Measurements from ENCODE around the gene PLB1. TPM values are rescaled to one million over a fixed set of nuclear protein-coding genes. Genes with fewer than 3 reads are reported as not detected.
A peak's percentile ranks its signal among the peaks of the same experiment; 100 is the strongest.

The PLB1 gene
- total RNA-seq, 2 experiments from 2014 or later = 0.30 to 0.43 TPM

DNA sequence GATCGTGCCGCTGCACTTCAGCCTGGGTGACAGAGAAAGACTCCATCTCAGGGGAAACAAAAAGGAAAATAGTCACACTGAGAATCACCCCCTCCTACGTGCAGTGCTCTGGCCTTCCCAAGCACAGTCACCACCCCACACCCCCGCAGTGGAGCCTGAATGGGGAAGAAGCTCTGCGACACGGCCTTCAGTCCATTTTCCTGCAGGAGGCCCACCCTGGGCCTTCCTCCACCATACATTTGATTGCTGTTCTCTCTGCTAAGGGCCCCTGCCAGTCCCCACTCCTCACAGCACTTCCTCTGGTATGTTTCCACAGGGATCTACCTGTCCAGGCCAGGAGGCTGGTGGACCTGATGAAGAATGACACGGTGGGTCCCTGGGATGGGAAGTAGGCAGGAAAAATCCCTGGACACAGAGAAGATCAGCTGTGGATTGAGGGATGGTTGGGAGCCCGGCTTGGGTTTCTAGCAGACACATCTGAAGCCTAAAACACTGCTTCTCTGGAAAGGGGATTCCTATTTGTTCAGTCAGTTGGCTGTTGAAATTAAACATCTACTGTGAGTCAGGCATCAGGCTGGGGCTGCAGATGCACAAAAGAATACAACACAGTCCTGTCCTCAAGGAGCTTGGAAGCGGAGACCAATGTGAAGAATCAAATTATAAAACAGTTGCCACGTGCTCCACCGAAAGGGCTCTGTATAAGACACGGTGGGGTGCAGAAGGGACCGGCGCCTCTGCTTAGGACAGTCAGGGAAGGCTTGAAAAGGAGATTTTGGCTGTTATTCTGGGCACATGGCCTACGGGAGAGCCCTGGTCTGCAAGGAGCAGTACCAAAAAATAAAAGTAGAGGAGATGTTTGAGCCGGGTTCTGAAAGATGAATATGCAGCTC lies 82.2 kb downstream of the PLB1 start:
- ATAC-seq (ENCODE audit: low read depth) = no peak
- Mint-ChIP-seq H3K27me3 (no peaks in the 10 kb centered on the region), H3K4me1 (peaks cover 12% of the 10 kb centered on the region)

GRCh38 chr2:28578774-28579173 lies 82.9 kb downstream of the PLB1 start:
- no peak for DNase-seq
- H3K36me3 Mint-ChIP-seq = peaks cover 4% of the 10 kb centered on the region
- H3K27me3 Mint-ChIP-seq = no peaks in the 10 kb centered on the region
- H3K9me3 Mint-ChIP-seq = no peaks in the 10 kb centered on the region
- no peak overlapping the region for H3K27ac Mint-ChIP-seq
- peaks cover 12% of the 10 kb centered on the region for H3K4me1 Mint-ChIP-seq
- POLR2A ChIA-PET = interaction anchor here (1.8 kb wide), 1 partner anchor 12 kb away, joined by 5 read pairs; no protein-coding TSS in a partner anchor
- ATAC-seq (ENCODE audit: low read depth) = no peak
- no peak overlapping the region for H3K4me3 Mint-ChIP-seq

More for the DNA sequence above, 82.2 kb downstream of the PLB1 start:
- no peak for DNase-seq
- H3K4me3 Mint-ChIP-seq = no peak overlapping the region
- POLR2A ChIA-PET = interaction anchor here (1.8 kb wide), 1 partner anchor 11 kb away, joined by 5 read pairs; no protein-coding TSS in a partner anchor
- H3K27ac Mint-ChIP-seq = no peak overlapping the region
- no peaks in the 10 kb centered on the region for H3K9me3 Mint-ChIP-seq
- H3K36me3 Mint-ChIP-seq = peaks cover 4% of the 10 kb centered on the region

DNA sequence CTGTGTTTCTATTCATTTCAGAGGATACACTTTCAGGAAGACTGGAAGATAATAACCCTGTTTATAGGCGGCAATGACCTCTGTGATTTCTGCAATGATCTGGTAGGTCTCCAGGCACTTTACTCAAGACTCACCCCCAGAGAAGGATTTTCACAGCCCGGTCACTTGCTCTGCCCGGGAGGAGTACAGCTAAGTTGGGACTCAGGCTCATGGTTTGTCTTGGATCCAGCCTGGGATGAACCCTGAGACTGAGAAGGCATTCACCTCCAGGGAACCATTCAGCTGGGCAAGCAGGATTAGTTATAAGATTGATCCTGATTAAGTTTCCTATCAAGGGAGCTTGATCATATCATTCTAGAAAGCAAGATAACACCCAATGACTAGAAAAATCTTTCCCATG lies 83.7 kb downstream of the PLB1 start:
- no peak for ATAC-seq (ENCODE audit: low read depth)
- POLR2A ChIA-PET = interaction anchor here (1.4 to 1.8 kb wide), 2 partner anchors 13 kb away, joined by 5 to 6 read pairs; no protein-coding TSS in a partner anchor
- Mint-ChIP-seq H3K27ac (no peak overlapping the region), H3K36me3 (peaks cover 4% of the 10 kb centered on the region), H3K4me1 (peaks cover 19% of the 10 kb centered on the region), H3K4me3 (no peak overlapping the region), H3K27me3 (no peaks in the 10 kb centered on the region), H3K9me3 (no peaks in the 10 kb centered on the region)
- no peak for DNase-seq

- H3K9me3 Mint-ChIP-seq = no peaks in the 10 kb centered on the region
- H3K36me3 Mint-ChIP-seq = peaks cover 2% of the 10 kb centered on the region
- ATAC-seq (ENCODE audit: low read depth) (no peak), DNase-seq (no peak)
- no peaks in the 10 kb centered on the region for H3K27me3 Mint-ChIP-seq
- H3K4me3 Mint-ChIP-seq = no peak overlapping the region
- POLR2A ChIA-PET = interaction anchor here (0.7 to 1.4 kb wide), 2 partner anchors 13 to 16 kb away, joined by 3 to 6 read pairs; no protein-coding TSS in a partner anchor
- H3K27ac Mint-ChIP-seq = no peak overlapping the region
- peaks cover 21% of the 10 kb centered on the region for H3K4me1 Mint-ChIP-seq
These were observed 84.2 kb downstream of the PLB1 start for GRCh38 chr2:28580078-28580477.

DNA sequence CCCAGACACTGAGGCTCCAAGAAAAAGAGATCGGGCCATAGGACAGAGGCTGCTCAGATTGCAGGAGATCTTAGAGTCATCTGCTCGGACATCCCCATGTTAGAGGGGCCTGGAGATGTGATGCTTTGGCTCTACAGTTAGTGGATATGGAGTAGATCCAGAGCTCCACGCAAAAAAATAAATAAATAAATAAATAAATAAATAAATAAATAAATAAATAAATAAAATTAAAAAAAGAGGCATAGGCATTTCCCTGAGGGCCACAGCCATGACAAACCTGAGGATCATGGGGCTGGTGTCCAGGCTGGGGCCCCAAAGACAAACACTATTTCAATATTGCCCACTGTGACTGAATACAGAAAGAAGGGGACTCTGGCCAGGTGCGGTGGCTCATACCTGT lies 85.5 kb downstream of the PLB1 start:
- Mint-ChIP-seq H3K4me1 (peaks cover 29% of the 10 kb centered on the region), H3K4me3 (no peak overlapping the region), H3K27ac (peak overlapping the region; percentile 67), H3K9me3 (no peaks in the 10 kb centered on the region), H3K27me3 (no peaks in the 10 kb centered on the region), H3K36me3 (peaks cover 5% of the 10 kb centered on the region)
- no peak for ATAC-seq (ENCODE audit: low read depth)
- POLR2A ChIA-PET = no interaction called here
- no peak for DNase-seq

DNA sequence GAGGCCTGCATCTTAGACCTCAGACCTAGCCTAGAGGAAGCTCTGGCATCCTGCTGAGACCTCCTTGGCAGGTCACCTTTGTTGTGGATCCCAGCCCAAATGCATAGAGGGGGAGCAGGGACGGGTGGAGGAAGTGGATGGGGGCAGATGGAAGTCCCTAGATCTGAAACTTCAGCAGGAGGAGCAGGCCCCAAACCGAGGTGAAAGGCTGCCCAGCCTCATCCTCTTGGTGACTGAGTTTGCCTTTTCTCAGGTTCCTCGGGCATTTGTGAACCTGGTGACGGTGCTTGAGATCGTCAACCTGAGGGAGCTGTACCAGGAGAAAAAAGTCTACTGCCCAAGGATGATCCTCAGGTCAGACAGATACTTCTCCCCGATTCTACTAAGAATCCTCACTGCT lies 86.3 kb downstream of the PLB1 start:
- DNase-seq (no peak), ATAC-seq (ENCODE audit: low read depth) (no peak)
- Mint-ChIP-seq H3K36me3 (peaks cover 6% of the 10 kb centered on the region), H3K9me3 (no peaks in the 10 kb centered on the region), H3K4me3 (no peak overlapping the region), H3K4me1 (peaks cover 36% of the 10 kb centered on the region), H3K27ac (peak overlapping the region; percentile 67), H3K27me3 (no peaks in the 10 kb centered on the region)
- POLR2A ChIA-PET = no interaction called here

DNA sequence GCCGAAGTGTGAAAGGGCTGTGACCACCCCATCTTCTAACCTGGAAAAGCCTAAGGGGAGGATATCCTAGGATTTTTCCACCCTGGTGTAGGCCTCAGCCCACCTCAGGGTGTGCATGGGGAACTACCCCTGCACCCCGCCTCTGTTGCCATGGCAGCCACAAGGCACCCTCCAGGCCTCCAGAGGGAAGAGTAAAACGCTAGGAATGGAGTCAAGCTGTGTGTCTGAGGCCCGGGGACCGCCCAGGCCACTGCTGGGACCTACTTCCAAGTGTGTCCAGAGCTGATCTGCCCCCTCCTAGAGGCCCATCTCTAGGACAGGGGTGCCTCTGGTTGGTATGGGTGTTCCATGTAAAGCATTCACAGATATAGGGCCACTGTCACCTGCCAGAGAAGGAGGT lies 86.7 kb downstream of the PLB1 start:
- H3K27ac Mint-ChIP-seq = no peak overlapping the region
- POLR2A ChIA-PET = no interaction called here
- no peaks in the 10 kb centered on the region for H3K9me3 Mint-ChIP-seq
- no peak for ATAC-seq (ENCODE audit: low read depth)
- DNase-seq = no peak
- H3K4me1 Mint-ChIP-seq = peaks cover 40% of the 10 kb centered on the region
- H3K36me3 Mint-ChIP-seq = peaks cover 6% of the 10 kb centered on the region
- no peaks in the 10 kb centered on the region for H3K27me3 Mint-ChIP-seq
- no peak overlapping the region for H3K4me3 Mint-ChIP-seq

DNA sequence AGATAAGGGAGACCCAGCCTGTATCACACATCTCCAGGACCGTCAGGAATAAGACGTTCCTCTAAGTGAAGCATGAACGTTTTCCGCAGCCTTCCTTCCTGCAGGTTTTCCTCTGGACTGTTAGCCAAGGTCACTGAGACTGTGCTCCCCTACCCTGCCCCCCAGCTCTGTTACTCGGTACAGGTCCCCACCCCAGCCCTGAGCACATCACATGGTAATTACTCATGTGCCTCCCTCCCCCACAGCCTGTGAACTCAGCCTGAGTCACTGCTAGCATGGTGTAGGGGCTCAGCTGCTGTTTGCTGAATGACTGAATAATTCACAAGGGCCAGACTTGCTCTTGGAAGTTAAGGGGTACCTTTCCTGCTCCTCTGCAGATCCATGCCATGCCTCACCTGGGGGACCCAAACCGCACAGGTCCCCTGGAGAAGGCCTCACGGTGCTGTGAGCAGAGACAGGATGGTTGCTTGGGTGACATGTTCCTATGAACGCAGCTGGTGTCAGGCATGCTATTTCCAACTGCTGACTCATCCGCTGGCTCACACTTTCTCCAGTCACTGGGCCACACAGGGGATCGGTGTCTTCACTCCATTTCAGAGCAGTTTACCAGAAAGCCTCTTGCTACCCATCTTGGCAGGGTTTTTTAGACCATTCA lies 88.2 kb downstream of the PLB1 start:
- Mint-ChIP-seq H3K27ac (peak overlapping the region; percentile 5), H3K9me3 (no peaks in the 10 kb centered on the region), H3K27me3 (no peaks in the 10 kb centered on the region), H3K4me3 (no peak overlapping the region), H3K4me1 (peaks cover 48% of the 10 kb centered on the region), H3K36me3 (peaks cover 6% of the 10 kb centered on the region)
- DNase-seq = peak; percentile 44
- peak; percentile 40 for ATAC-seq (ENCODE audit: low read depth)
- POLR2A ChIA-PET = no interaction called here

GRCh38 chr2:28586867-28587266 lies 91.0 kb downstream of the PLB1 start:
- POLR2A ChIA-PET = interaction anchor here (0.9 to 2.2 kb wide), 6 partner anchors 19 to 903 kb away, joined by 3 to 11 read pairs (median 4); partner anchors contain the start of gene PPP1CB

DNA sequence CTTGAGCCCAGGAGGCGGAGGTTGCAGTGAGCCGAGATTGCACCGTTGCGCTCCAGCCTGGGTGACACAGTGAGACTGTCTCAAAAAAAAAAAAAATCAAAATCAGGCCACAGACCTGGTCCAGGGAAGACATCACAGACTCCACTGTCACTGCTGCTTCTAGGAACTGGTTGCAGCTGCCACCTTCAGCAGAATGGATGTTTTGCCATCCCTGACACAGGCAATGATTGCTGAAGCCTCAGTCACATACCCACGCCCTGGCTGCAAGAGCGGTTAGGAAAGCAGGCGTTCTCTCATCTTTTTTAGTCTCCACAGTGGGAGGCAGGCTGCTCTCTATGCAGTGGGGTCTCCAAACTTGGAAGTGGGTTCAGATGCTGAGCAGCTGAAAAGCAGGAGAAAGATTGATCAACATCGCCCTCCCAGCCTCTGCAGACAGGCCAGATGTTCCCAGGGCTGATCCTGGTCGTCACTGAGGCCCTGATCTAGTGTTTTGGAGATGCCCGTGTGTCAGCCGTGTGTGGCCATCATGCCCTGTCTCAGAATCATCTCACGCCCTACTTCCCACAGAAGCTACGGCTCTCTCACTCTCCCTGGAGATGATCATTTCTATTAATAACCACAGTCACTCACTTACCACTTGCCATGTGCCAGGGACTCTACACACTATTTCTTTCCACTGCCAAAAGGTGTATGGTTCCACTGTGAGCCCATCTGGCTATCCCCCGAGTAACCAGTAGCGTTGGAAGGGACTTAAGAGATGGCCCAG lies 91.8 kb downstream of the PLB1 start:
- peaks cover 48% of the 10 kb centered on the region for H3K4me1 Mint-ChIP-seq
- H3K36me3 Mint-ChIP-seq = peaks cover 5% of the 10 kb centered on the region
- ATAC-seq (ENCODE audit: low read depth) = peak; percentile 21
- peak overlapping the region; percentile 72 for H3K4me3 Mint-ChIP-seq
- H3K27me3 Mint-ChIP-seq = no peaks in the 10 kb centered on the region
- DNase-seq = peak; percentile 31
- no peaks in the 10 kb centered on the region for H3K9me3 Mint-ChIP-seq
- peak overlapping the region; percentile 72 for H3K27ac Mint-ChIP-seq
- POLR2A ChIA-PET = interaction anchor here (0.5 to 2.2 kb wide), 6 partner anchors 20 to 904 kb away, joined by 3 to 11 read pairs (median 4); partner anchors contain the start of gene PPP1CB

More at GRCh38 chr2:28586867-28587266, 91.0 kb downstream of the PLB1 start:
- Mint-ChIP-seq H3K9me3 (no peaks in the 10 kb centered on the region), H3K27ac (peak overlapping the region; percentile 72), H3K36me3 (peaks cover 8% of the 10 kb centered on the region), H3K4me1 (peaks cover 53% of the 10 kb centered on the region), H3K4me3 (peak overlapping the region; percentile 72), H3K27me3 (no peaks in the 10 kb centered on the region)
- DNase-seq (peak; percentile 80), ATAC-seq (ENCODE audit: low read depth) (peak; percentile 85)

DNA sequence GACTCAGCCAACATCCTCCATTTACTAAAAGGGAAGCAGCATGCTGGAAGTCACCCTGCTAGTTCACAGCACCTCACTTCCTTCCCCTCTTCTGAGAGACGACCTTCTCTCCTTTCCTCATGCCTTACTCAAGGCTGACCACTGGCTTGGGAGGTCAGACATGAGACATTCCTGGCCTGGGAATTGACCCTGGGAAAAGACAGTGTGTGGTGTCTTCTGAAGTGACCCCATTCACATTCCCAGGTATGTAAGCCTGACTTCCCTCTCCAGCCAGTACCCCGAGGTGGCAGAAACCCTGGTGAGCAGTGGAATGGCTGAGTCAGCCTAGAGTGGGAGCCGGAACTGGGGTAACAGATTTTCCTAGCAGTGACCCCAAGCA lies 92.4 kb downstream of the PLB1 start:
- Mint-ChIP-seq H3K4me1 (peaks cover 48% of the 10 kb centered on the region), H3K4me3 (peak overlapping the region; percentile 68), H3K9me3 (no peaks in the 10 kb centered on the region), H3K27me3 (no peaks in the 10 kb centered on the region), H3K36me3 (peaks cover 5% of the 10 kb centered on the region), H3K27ac (peak overlapping the region; percentile 72)
- ATAC-seq (ENCODE audit: low read depth) = no peak
- POLR2A ChIA-PET = interaction anchor here (0.5 to 1.6 kb wide), 3 partner anchors 21 to 196 kb away, joined by 3 to 6 read pairs (median 5); partner anchors contain the start of gene PPP1CB
- no peak for DNase-seq

GRCh38 chr2:28589746-28590463 lies 94.0 kb downstream of the PLB1 start:
- no peak for DNase-seq
- Mint-ChIP-seq H3K4me3 (no peak overlapping the region), H3K27ac (peak overlapping the region; percentile 15), H3K4me1 (peaks cover 49% of the 10 kb centered on the region), H3K36me3 (peaks cover 5% of the 10 kb centered on the region), H3K27me3 (no peaks in the 10 kb centered on the region), H3K9me3 (no peaks in the 10 kb centered on the region)
- ATAC-seq (ENCODE audit: low read depth) = no peak
- POLR2A ChIA-PET = interaction anchor here (1.6 kb wide), 1 partner anchor 162 kb away, joined by 6 read pairs; the partner anchor contains the start of gene PPP1CB
